HepG2 (cell line): Measurements from ENCODE around the gene PDZD4. TPM values are rescaled to one million over a fixed set of nuclear protein-coding genes. Genes with fewer than 3 reads are reported as not detected.

Experiments used
- CHCHD3 ChIP-seq: sonication (generic); formaldehyde crosslinking; IDR thresholded peaks from 2 replicates; pipeline ENCODE4 v1.8.0; 2022; ENCODE audit warnings: mild to moderate bottlenecking, missing genetic modification reagents, moderate library complexity
- GATAD1 ChIP-seq: IDR thresholded peaks from 2 replicates; pipeline ENCODE4 v1.6.1; 2016; ENCODE audit warnings: missing genetic modification reagents, missing compliant biosample characterization
- HMG20B ChIP-seq: conservative IDR thresholded peaks from 2 replicates; pipeline ENCODE4 v1.6.1; 2016; ENCODE audit warnings: missing genetic modification reagents, missing compliant biosample characterization
- NCOA1 ChIP-seq: sonication (generic); formaldehyde crosslinking; IDR thresholded peaks from 2 replicates; pipeline ENCODE4 v1.9.0; 2021; ENCODE audit warnings: missing genetic modification reagents
- POLR2G ChIP-seq: fragments of 200-400 bp; formaldehyde crosslinking; IDR thresholded peaks from 2 replicates; pipeline ENCODE4 v1.6.1; 2018; ENCODE audit warnings: mild to moderate bottlenecking, low read depth, low read length, moderate library complexity
- RBFOX2 ChIP-seq: fragments of 200-400 bp; formaldehyde crosslinking; IDR thresholded peaks from 2 replicates; pipeline ENCODE4 v1.6.1; 2017; ENCODE audit warnings: low read depth, mild to moderate bottlenecking, low read length
- ZNF225 ChIP-seq: sonication (generic); formaldehyde crosslinking; IDR thresholded peaks from 2 replicates; pipeline ENCODE4 v1.4.0; 2020; ENCODE audit warnings: mild to moderate bottlenecking, missing genetic modification reagents
- polyA plus RNA-seq, 8 experiments: library from polyadenylated mRNA; depleted of rRNA in 3 of 8; stranded (reverse) in 7 of 8; unstranded in 1 of 8; fragments of >200 nt; fragmentation: Illumina TruSeq in 4 of 8; extraction: Trizol in 4 of 8; gene quantifications; 2 replicates each; pipeline versions ENCODE4 v1.2.1 to v1.2.3, GENCODE V29; 2011 to 2016; ENCODE audit warnings: low read depth in 4 of 8, missing spikeins in 1 of 8, mixed read lengths in 1 of 8; ENCODE audit not compliant: insufficient read depth in 1 of 8
- total RNA-seq, 5 experiments: library from RNA; depleted of rRNA; stranded (reverse); fragments of >200 nt; fragmentation: Illumina TruSeq; extraction: Trizol; gene quantifications; 2 replicates each; pipeline ENCODE4 v1.2.3, GENCODE V29; 2016; ENCODE audit warnings: low read depth in 1 of 5
- TF ChIP-seq, protein P1 (sequence below): sonication (generic); formaldehyde crosslinking; IDR thresholded peaks from 2 replicates; pipeline ENCODE4 v1.4.0; 2020; ENCODE audit warnings: missing genetic modification reagents, mild to moderate bottlenecking, borderline replicate concordance
- TF ChIP-seq, protein P2 (sequence below): sonication (generic); formaldehyde crosslinking; IDR thresholded peaks from 2 replicates; pipeline ENCODE4 v1.8.1; 2023; ENCODE audit warnings: mild to moderate bottlenecking, moderate library complexity, missing genetic modification reagents
- TF ChIP-seq, protein P3 (sequence below): sonication (generic); formaldehyde crosslinking; IDR thresholded peaks from 2 replicates; pipeline ENCODE4 v1.5.0; 2020; ENCODE audit warnings: mild to moderate bottlenecking, missing genetic modification reagents, borderline replicate concordance
- TF ChIP-seq, protein P4 (sequence below): sonication (generic); formaldehyde crosslinking; IDR thresholded peaks from 2 replicates; pipeline ENCODE4 v1.5.1; 2020; ENCODE audit warnings: missing genetic modification reagents, mild to moderate bottlenecking, borderline replicate concordance

PDZD4 gene
- total and polyA plus RNA-seq, 2 of the 13 experiments (the other 11 are each of a cell fraction or from before 2014, with no cell fraction given): not detected

DNA sequence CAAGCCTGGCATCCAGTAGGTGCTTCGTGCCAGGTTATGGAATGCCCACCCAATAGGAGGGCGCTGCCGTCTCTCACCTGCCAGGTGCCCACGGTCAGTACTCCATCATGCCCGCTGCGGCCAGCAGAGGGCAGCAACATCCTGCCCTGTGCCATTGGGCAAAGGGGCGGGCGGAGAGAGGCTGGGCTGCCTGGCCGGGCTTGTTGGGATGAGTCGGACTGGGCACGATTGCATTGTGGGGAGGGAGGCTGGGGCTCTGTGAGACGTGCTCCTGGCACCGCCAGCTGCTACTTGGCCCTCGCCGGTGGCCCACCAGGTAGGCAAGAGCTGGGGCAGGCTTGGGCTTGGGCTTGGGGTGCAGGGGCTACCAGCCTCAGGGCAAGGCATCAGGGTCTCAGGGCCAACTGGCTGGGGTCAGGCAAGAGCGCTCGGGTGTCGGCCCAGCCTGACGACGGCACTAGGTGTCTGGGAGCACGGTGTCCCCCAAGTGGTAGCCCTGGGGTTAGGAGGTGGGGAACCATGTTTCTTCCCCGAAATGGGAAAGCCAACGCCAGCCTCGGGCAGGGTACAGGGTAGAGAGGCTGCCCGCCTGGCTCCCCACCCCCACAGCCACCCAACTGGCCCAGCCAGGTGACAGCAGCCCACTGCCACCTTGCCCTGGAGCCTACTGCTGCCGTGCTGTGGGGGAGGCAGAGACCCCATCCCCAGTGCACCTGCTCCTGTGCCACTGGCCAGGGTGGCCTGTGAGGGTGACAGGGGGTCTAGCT is 66.2 kb downstream of the PDZD4 start, which contains the start of gene PLXNB3 (continued):
- TF ChIP-seq, protein P1, sequence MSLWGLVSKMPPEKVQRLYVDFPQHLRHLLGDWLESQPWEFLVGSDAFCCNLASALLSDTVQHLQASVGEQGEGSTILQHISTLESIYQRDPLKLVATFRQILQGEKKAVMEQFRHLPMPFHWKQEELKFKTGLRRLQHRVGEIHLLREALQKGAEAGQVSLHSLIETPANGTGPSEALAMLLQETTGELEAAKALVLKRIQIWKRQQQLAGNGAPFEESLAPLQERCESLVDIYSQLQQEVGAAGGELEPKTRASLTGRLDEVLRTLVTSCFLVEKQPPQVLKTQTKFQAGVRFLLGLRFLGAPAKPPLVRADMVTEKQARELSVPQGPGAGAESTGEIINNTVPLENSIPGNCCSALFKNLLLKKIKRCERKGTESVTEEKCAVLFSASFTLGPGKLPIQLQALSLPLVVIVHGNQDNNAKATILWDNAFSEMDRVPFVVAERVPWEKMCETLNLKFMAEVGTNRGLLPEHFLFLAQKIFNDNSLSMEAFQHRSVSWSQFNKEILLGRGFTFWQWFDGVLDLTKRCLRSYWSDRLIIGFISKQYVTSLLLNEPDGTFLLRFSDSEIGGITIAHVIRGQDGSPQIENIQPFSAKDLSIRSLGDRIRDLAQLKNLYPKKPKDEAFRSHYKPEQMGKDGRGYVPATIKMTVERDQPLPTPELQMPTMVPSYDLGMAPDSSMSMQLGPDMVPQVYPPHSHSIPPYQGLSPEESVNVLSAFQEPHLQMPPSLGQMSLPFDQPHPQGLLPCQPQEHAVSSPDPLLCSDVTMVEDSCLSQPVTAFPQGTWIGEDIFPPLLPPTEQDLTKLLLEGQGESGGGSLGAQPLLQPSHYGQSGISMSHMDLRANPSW (CRISPR knock-in tag): no peak
- TF ChIP-seq, protein P2, sequence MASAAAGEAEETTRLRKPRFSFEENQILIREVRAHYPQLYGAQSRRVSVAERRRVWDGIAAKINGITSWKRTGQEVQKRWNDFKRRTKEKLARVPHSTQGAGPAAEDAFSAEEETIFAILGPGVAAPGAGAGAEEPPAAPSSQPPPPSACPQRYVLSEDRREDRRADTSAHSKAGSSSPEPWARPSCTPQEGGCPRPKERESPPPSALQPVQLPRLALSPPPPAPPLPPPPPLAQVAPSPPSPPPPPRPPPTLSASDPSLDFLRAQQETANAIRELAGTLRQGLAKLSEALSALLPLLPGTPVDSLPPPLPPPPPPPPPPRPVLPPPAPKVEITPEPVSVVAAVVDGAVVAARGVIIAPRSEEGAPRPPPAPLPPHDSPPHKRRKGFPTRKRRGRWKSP (CRISPR knock-in tag): no peak
- TF ChIP-seq ZNF225 (no peak), HMG20B (CRISPR knock-in tag) (0 out of 2 replicates have a peak, but pooled peaks have one; percentile 38), POLR2G (no peak), CHCHD3 (no peak), GATAD1 (CRISPR knock-in tag) (0 out of 2 replicates have a peak, but pooled peaks have one; percentile 33), NCOA1 (CRISPR knock-in tag) (no peak), RBFOX2 (peak; percentile 59; the same call in 1 of the 2 replicates)
- TF ChIP-seq, protein P3, sequence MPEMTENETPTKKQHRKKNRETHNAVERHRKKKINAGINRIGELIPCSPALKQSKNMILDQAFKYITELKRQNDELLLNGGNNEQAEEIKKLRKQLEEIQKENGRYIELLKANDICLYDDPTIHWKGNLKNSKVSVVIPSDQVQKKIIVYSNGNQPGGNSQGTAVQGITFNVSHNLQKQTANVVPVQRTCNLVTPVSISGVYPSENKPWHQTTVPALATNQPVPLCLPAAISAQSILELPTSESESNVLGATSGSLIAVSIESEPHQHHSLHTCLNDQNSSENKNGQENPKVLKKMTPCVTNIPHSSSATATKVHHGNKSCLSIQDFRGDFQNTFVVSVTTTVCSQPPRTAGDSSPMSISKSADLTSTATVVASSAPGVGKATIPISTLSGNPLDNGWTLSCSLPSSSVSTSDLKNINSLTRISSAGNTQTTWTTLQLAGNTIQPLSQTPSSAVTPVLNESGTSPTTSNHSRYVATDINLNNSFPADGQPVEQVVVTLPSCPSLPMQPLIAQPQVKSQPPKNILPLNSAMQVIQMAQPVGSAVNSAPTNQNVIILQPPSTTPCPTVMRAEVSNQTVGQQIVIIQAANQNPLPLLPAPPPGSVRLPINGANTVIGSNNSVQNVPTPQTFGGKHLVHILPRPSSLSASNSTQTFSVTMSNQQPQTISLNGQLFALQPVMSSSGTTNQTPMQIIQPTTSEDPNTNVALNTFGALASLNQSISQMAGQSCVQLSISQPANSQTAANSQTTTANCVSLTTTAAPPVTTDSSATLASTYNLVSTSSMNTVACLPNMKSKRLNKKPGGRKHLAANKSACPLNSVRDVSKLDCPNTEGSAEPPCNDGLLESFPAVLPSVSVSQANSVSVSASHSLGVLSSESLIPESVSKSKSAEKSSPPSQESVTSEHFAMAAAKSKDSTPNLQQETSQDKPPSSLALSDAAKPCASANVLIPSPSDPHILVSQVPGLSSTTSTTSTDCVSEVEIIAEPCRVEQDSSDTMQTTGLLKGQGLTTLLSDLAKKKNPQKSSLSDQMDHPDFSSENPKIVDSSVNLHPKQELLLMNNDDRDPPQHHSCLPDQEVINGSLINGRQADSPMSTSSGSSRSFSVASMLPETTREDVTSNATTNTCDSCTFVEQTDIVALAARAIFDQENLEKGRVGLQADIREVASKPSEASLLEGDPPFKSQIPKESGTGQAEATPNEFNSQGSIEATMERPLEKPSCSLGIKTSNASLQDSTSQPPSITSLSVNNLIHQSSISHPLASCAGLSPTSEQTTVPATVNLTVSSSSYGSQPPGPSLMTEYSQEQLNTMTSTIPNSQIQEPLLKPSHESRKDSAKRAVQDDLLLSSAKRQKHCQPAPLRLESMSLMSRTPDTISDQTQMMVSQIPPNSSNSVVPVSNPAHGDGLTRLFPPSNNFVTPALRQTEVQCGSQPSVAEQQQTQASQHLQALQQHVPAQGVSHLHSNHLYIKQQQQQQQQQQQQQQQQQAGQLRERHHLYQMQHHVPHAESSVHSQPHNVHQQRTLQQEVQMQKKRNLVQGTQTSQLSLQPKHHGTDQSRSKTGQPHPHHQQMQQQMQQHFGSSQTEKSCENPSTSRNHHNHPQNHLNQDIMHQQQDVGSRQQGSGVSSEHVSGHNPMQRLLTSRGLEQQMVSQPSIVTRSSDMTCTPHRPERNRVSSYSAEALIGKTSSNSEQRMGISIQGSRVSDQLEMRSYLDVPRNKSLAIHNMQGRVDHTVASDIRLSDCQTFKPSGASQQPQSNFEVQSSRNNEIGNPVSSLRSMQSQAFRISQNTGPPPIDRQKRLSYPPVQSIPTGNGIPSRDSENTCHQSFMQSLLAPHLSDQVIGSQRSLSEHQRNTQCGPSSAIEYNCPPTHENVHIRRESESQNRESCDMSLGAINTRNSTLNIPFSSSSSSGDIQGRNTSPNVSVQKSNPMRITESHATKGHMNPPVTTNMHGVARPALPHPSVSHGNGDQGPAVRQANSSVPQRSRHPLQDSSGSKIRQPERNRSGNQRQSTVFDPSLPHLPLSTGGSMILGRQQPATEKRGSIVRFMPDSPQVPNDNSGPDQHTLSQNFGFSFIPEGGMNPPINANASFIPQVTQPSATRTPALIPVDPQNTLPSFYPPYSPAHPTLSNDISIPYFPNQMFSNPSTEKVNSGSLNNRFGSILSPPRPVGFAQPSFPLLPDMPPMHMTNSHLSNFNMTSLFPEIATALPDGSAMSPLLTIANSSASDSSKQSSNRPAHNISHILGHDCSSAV: no peak
- TF ChIP-seq, protein P4, sequence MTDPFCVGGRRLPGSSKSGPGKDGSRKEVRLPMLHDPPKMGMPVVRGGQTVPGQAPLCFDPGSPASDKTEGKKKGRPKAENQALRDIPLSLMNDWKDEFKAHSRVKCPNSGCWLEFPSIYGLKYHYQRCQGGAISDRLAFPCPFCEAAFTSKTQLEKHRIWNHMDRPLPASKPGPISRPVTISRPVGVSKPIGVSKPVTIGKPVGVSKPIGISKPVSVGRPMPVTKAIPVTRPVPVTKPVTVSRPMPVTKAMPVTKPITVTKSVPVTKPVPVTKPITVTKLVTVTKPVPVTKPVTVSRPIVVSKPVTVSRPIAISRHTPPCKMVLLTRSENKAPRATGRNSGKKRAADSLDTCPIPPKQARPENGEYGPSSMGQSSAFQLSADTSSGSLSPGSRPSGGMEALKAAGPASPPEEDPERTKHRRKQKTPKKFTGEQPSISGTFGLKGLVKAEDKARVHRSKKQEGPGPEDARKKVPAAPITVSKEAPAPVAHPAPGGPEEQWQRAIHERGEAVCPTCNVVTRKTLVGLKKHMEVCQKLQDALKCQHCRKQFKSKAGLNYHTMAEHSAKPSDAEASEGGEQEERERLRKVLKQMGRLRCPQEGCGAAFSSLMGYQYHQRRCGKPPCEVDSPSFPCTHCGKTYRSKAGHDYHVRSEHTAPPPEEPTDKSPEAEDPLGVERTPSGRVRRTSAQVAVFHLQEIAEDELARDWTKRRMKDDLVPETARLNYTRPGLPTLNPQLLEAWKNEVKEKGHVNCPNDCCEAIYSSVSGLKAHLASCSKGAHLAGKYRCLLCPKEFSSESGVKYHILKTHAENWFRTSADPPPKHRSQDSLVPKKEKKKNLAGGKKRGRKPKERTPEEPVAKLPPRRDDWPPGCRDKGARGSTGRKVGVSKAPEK (CRISPR knock-in tag): no peak
